ENCODE measurements around the gene MLH3.

The MLH3 gene

GRCh38 chr14:74985028-74985310 lies 66.3 kb downstream of the MLH3 start:
- DNase-seq (ENCODE audit: low spot score) (no peak), FAIRE-seq (no peak)

- FAIRE-seq: no peak
- DNase-seq (ENCODE audit: low spot score): no peak
Measured at GRCh38 chr14:74984236-74985027, 66.8 kb downstream of the MLH3 start.

GRCh38 chr14:74983343-74983742 lies 67.9 kb downstream of the MLH3 start:
- DNase-seq (ENCODE audit: low spot score) (no peak), FAIRE-seq (no peak)

GRCh38 chr14:74982661-74983060 lies 68.6 kb downstream of the MLH3 start:
- DNase-seq (ENCODE audit: low spot score): no peak
- no peak for FAIRE-seq

GRCh38 chr14:74981833-74982232 lies 69.4 kb downstream of the MLH3 start:
- no peak for FAIRE-seq

GRCh38 chr14:74981462-74981782 lies 69.8 kb downstream of the MLH3 start:
- FAIRE-seq: no peak
- DNase-seq (ENCODE audit: low spot score): no peak

More at GRCh38 chr14:74981833-74982232, 69.4 kb downstream of the MLH3 start:
- no peak for DNase-seq (ENCODE audit: low spot score)

GRCh38 chr14:74980731-74981461 lies 70.4 kb downstream of the MLH3 start:
- FAIRE-seq (peak; percentile 62), DNase-seq (ENCODE audit: low spot score) (peak; percentile 76)

- FAIRE-seq: no peak
- DNase-seq (ENCODE audit: low spot score): no peak
Measured at GRCh38 chr14:74980398-74980730, 70.9 kb downstream of the MLH3 start.

- no peak for DNase-seq (ENCODE audit: low spot score)
- FAIRE-seq: no peak
Measured at GRCh38 chr14:74979442-74980397, 71.5 kb downstream of the MLH3 start.

- FAIRE-seq: no peak
- DNase-seq (ENCODE audit: low spot score): no peak
Measured at GRCh38 chr14:74979029-74979428, 72.2 kb downstream of the MLH3 start.

GRCh38 chr14:74978416-74978947 lies 72.8 kb downstream of the MLH3 start:
- DNase-seq (ENCODE audit: low spot score) (no peak), FAIRE-seq (no peak)

- no peak for DNase-seq (ENCODE audit: low spot score)
- FAIRE-seq: no peak
Measured at GRCh38 chr14:74977901-74978385, 73.3 kb downstream of the MLH3 start.

GRCh38 chr14:74977164-74977900 lies 73.9 kb downstream of the MLH3 start:
- DNase-seq (ENCODE audit: low spot score) (no peak), FAIRE-seq (no peak)

GRCh38 chr14:74976264-74977113 lies 74.8 kb downstream of the MLH3 start:
- DNase-seq (ENCODE audit: low spot score): no peak
- FAIRE-seq: no peak

GRCh38 chr14:74975059-74975810 lies 76.0 kb downstream of the MLH3 start:
- FAIRE-seq (no peak), DNase-seq (ENCODE audit: low spot score) (no peak)

GRCh38 chr14:74974364-74975058 lies 76.8 kb downstream of the MLH3 start:
- FAIRE-seq: no peak
- no peak for DNase-seq (ENCODE audit: low spot score)

GRCh38 chr14:74973905-74974363 lies 77.3 kb downstream of the MLH3 start:
- no peak for DNase-seq (ENCODE audit: low spot score)
- no peak for FAIRE-seq

GRCh38 chr14:74973003-74973653 lies 78.1 kb downstream of the MLH3 start:
- DNase-seq (ENCODE audit: low spot score) (peak; percentile 7), FAIRE-seq (no peak)
